Activated T-helper 17 cell treated with anti-CD3 and anti-CD28 coated beads, Interleukin-2, amount 50 U/mL, for 72 hours (primary cell): ENCODE data around the gene EFCC1. TPM values are rescaled to one million over a fixed set of nuclear protein-coding genes. Genes with fewer than 3 reads are reported as not detected.
A peak's percentile ranks its signal among the peaks of the same experiment; 100 is the strongest.

ENCODE experiments used
- ATAC-seq: fragments of 150-1000 bp; cut with Tn5 transposase; replicated peaks from 2 replicates; pipeline ENCODE4 v1.10.0; 2021; ENCODE audit warnings: mild to moderate bottlenecking, moderate library complexity
- H3K27ac Mint-ChIP-seq: one replicate; pipeline ENCODE4 v1.8.0; 2022; ENCODE audit warnings: mixed read lengths
- H3K27me3 Mint-ChIP-seq: one replicate; pipeline ENCODE4 v1.8.0; 2022; ENCODE audit warnings: mixed read lengths
- H3K36me3 Mint-ChIP-seq: one replicate; pipeline ENCODE4 v1.8.0; 2022; ENCODE audit warnings: low read depth, mild to moderate bottlenecking, mixed read lengths
- H3K4me1 Mint-ChIP-seq: one replicate; pipeline ENCODE4 v1.8.0; 2022; ENCODE audit warnings: mixed read lengths
- H3K4me3 Mint-ChIP-seq: one replicate; pipeline ENCODE4 v1.8.0; 2022; ENCODE audit warnings: mild to moderate bottlenecking, mixed read lengths
- H3K9me3 Mint-ChIP-seq: one replicate; pipeline ENCODE4 v1.8.0; 2022; ENCODE audit warnings: mixed read lengths
- total RNA-seq, 2 donors: library from RNA; stranded (reverse); gene quantifications; one replicate each; pipeline ENCODE4 v1.2.3, GENCODE V29; 2022

Gene EFCC1
- total RNA-seq, 2 donors from 2014 or later, result not detected

DNA sequence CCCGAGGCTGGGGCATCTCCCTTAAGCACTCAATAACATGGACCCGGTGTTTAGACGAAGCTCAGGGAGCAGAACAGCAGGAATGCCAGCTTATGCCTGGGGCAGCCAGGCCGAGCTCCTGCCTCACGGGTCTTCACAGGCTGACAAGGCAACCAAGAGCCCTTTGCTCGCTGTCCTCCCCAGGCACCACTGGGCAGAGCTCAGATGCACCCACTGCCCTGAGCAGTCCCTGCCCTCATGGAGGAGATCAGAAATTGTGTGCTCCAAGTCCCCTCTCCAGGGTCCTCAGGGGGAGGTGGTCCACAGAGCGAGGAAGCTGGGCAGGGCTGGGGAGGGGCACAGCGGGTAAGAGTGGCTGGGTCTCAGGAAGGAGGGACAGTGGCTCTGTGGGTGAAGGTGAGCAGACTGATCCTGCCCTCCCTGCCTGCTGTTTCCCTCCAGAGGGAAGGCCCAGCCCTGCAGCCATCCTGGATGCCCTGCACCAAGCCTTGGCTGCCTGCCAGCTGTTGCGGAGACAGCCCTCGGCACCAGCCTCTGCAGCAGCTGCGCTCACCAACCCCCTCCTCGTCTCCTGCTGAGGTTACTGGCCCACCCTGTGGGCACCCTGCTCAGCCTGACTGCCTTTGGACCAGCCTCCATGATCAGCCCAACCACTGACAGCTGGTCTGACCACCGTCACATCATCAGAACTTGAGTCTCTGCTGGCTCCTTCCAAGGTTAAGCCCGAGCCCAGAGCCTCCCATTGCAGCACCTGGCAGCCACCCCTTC, 38.4 kb downstream of the EFCC1 start:
- Mint-ChIP-seq H3K36me3 (no peaks in the 10 kb centered on the region), H3K27ac (no peak overlapping the region), H3K4me3 (no peak overlapping the region), H3K4me1 (no peaks in the 10 kb centered on the region), H3K9me3 (no peaks in the 10 kb centered on the region), H3K27me3 (no peaks in the 10 kb centered on the region)
- ATAC-seq, result no peak

DNA sequence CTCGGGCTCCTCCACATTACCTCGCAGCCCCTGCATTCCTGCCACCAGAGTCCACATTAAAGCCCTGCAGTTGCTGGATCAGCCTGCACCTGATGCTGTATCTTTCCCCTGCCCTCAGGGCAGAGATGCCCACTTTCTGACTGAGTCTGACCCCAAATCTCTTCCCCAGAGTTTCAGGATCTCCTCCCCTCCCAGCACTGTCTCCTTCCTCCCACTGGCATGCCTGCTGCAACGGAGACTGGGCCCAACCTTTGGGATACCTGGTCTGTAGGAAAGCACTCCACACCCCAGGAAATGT, 38.9 kb downstream of the EFCC1 start:
- Mint-ChIP-seq H3K27me3 (no peaks in the 10 kb centered on the region), H3K4me3 (no peak overlapping the region), H3K4me1 (no peaks in the 10 kb centered on the region), H3K9me3 (no peaks in the 10 kb centered on the region), H3K36me3 (no peaks in the 10 kb centered on the region), H3K27ac (no peak overlapping the region)
- ATAC-seq, result no peak

GRCh38 chr3:129040579-129041300, 39.6 kb downstream of the EFCC1 start:
- Mint-ChIP-seq H3K4me1 (no peaks in the 10 kb centered on the region), H3K36me3 (no peaks in the 10 kb centered on the region), H3K27ac (no peak overlapping the region), H3K9me3 (no peaks in the 10 kb centered on the region), H3K4me3 (no peak overlapping the region), H3K27me3 (no peaks in the 10 kb centered on the region)
- no peak for ATAC-seq

GRCh38 chr3:129045675-129046036, 44.6 kb downstream of the EFCC1 start:
- peak overlapping the region; percentile 33 for H3K27ac Mint-ChIP-seq
- H3K4me3 Mint-ChIP-seq, result peak overlapping the region; percentile 59
- ATAC-seq, result peak; percentile 91
- H3K4me1 Mint-ChIP-seq, result no peaks in the 10 kb centered on the region
- H3K9me3 Mint-ChIP-seq, result no peaks in the 10 kb centered on the region
- no peaks in the 10 kb centered on the region for H3K27me3 Mint-ChIP-seq
- H3K36me3 Mint-ChIP-seq, result no peaks in the 10 kb centered on the region

DNA sequence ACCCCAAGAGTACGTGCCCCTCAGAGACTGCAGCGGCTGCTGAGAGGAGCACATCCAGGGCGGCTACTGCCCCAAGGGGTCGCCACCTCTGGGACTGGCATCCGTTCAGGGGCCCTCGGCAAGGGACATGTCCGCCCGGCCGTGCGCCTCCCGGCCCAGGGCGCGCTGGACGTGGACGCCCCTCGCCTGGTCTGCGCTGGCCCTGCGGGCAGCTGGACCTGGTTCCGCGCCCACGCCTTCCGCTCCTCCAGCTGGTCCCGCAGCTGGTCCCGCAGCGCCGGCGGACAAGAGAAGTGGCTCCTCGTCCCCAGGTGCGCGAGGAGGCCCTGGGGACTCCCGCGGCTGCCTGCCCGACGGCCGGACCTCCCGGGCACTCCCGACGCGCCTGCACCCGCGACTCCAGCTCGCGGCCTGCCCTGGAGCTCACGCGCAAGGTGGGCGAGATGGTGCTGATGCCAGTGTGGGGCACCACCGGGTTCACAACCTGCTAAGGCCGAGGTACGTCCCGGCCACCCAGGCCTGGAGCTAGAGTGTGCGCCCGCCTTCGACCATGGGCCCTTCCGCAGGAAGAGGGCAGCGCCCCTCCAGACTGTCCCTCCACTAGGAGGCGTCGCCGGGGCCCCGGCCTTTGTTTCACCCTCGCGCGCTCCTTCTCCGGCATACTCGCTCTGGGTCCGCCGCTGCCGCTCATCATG, 45.1 kb downstream of the EFCC1 start:
- H3K36me3 Mint-ChIP-seq, result no peaks in the 10 kb centered on the region
- peak overlapping the region; percentile 59 for H3K4me3 Mint-ChIP-seq
- H3K27ac Mint-ChIP-seq, result no peak overlapping the region
- H3K9me3 Mint-ChIP-seq, result no peaks in the 10 kb centered on the region
- H3K27me3 Mint-ChIP-seq, result no peaks in the 10 kb centered on the region
- peak; percentile 65 for ATAC-seq
- no peaks in the 10 kb centered on the region for H3K4me1 Mint-ChIP-seq

DNA sequence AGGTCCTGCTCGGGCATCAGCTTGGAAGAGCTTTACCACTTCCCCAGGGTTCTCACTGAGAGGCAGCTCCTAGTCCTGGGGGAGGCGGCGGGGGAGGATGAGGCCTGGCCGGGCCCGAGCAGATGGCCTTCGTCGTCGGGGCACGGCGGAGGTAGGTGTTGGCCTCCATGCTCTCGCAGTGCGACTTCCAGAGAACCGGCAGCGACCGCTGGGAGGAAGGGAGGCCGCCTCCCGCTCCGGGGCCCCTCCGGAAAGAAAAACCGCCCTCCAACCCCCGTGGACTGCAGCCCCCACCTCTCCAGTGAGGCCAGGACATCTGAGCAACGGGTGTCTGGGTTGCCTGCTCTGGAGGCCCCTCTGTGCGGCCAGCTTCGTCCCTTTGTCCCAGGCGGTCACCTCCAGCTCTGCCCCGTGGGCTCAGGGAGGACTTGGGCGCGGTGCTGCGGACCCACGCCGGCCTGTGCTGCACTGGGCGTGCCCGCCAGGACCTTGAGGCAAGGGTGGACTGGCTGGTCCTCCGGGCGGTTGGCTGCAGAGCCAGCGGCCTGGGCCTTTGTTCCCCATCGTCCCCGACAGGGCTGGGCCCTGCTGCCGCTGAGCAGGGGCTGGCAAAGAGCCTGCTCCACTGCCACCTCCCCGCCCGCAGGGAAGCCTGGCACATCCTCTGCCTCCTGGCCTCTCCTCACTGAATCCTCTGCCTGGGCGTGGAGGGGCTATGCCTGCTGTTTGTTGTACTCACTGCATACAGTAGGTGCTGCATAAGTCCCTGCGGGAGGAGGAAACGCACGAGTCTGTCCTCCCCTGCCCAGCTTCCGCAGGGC, 45.8 kb downstream of the EFCC1 start:
- Mint-ChIP-seq H3K27me3 (no peaks in the 10 kb centered on the region), H3K9me3 (no peaks in the 10 kb centered on the region), H3K36me3 (no peaks in the 10 kb centered on the region), H3K27ac (no peak overlapping the region), H3K4me3 (peak overlapping the region; percentile 59), H3K4me1 (no peaks in the 10 kb centered on the region)
- no peak for ATAC-seq

DNA sequence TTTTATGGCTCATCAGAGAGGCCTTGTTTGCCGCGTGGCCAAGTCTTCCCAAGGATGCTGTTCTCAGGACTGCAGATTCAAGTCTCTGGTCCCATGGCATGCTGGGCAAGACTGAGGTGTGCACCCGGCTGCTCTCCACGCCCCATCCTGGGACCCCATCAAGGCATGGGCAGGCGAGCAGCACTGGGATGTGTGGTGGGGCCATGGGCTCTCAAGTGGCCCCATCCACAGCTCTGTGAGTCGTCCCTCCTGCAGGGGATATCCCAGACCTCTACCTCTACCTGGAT, 46.4 kb downstream of the EFCC1 start:
- no peak for ATAC-seq
- H3K36me3 Mint-ChIP-seq, result no peaks in the 10 kb centered on the region
- no peak overlapping the region for H3K4me3 Mint-ChIP-seq
- no peak overlapping the region for H3K27ac Mint-ChIP-seq
- H3K9me3 Mint-ChIP-seq, result no peaks in the 10 kb centered on the region
- H3K4me1 Mint-ChIP-seq, result no peaks in the 10 kb centered on the region
- H3K27me3 Mint-ChIP-seq, result no peaks in the 10 kb centered on the region

GRCh38 chr3:129050556-129051295, 49.6 kb downstream of the EFCC1 start:
- no peak overlapping the region for H3K27ac Mint-ChIP-seq
- no peaks in the 10 kb centered on the region for H3K27me3 Mint-ChIP-seq

DNA sequence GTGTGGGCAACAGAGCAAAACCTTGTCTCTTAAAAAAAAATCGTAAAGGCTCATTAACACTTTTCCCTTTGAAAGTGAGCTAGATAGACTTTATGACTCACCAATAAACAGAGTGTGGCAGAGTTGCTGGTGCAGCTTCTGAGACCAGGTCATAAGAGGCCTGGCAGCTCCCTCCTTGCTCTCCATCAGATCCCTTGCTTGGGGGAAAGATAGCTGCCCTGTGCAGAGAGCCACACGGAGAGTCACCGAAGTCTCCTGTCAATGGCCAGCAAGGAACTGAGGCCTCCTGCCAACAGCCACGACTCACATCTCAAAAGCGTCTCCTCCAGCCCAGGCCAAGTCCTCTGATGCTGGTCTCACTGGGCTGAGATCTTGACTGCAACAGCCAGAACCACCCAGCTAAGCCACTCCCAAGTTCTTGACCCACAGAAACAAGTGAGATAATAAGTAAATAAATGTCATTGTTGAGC, 50.8 kb downstream of the EFCC1 start:
- Mint-ChIP-seq H3K27me3 (no peaks in the 10 kb centered on the region), H3K36me3 (no peaks in the 10 kb centered on the region), H3K9me3 (no peaks in the 10 kb centered on the region), H3K4me3 (no peak overlapping the region), H3K4me1 (peaks cover 8% of the 10 kb centered on the region), H3K27ac (no peak overlapping the region)
- ATAC-seq, result no peak

More at GRCh38 chr3:129050556-129051295, 49.6 kb downstream of the EFCC1 start:
- ATAC-seq, result no peak
- no peaks in the 10 kb centered on the region for H3K9me3 Mint-ChIP-seq
- H3K4me1 Mint-ChIP-seq, result peaks cover 8% of the 10 kb centered on the region
- H3K36me3 Mint-ChIP-seq, result no peaks in the 10 kb centered on the region
- no peak overlapping the region for H3K4me3 Mint-ChIP-seq

DNA sequence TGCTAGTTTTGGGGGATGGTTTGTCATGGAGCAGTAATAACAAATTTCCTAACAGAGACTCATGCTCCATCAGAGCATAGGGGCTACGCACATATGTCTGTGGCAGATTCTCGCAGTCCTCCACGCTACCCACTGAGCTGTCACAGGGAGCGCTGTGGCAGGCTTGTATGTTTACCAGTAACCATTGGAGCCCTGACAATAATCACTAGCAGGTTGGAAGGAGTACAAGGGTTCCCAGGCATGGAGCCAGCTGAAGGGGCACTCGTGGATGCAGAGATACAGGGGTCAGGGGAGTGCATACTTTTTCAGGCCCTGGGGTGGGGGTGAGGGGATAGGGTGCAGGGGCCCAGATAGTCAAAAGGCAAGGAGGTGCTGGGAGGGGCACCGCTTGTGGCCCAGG, 51.6 kb downstream of the EFCC1 start:
- no peaks in the 10 kb centered on the region for H3K27me3 Mint-ChIP-seq
- H3K36me3 Mint-ChIP-seq, result no peaks in the 10 kb centered on the region
- H3K9me3 Mint-ChIP-seq, result no peaks in the 10 kb centered on the region
- H3K4me3 Mint-ChIP-seq, result no peak overlapping the region
- ATAC-seq, result no peak
- no peak overlapping the region for H3K27ac Mint-ChIP-seq
- peaks cover 8% of the 10 kb centered on the region for H3K4me1 Mint-ChIP-seq

DNA sequence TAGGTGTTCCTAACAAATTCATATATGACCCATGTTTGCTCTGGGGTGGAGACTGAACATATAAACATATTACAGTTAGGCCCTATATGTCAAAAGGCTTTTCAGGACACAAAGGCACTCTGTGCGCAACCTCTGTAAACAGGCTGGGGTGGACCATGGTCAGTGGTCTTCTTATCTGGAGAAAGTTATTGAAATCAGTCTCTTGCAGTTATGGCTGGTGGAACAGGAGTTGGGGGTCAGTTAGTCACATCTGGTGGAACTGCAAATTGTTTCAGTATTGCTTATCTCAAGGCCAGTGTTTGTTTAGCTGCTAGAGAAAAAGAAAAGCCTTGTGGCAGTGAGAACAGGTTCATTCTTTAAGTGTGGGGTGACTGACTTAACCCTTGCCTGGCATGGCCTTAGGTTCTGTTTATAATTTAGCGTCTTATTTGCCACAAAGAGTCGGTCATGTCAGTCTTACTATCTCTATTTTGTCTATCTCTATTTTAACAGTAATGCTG, 53.6 kb downstream of the EFCC1 start:
- H3K4me1 Mint-ChIP-seq, result peaks cover 13% of the 10 kb centered on the region
- no peaks in the 10 kb centered on the region for H3K36me3 Mint-ChIP-seq

GRCh38 chr3:129056451-129057173, 55.5 kb downstream of the EFCC1 start:
- peak overlapping the region; percentile 40 for H3K27ac Mint-ChIP-seq
- H3K27me3 Mint-ChIP-seq, result no peaks in the 10 kb centered on the region
- H3K9me3 Mint-ChIP-seq, result no peaks in the 10 kb centered on the region

More for the DNA sequence above, 53.6 kb downstream of the EFCC1 start:
- H3K27ac Mint-ChIP-seq, result peak overlapping the region; percentile 48
- ATAC-seq, result no peak
- H3K4me3 Mint-ChIP-seq, result no peak overlapping the region
- H3K27me3 Mint-ChIP-seq, result no peaks in the 10 kb centered on the region
- no peaks in the 10 kb centered on the region for H3K9me3 Mint-ChIP-seq

GRCh38 chr3:129057249-129057648, 56.1 kb downstream of the EFCC1 start:
- H3K36me3 Mint-ChIP-seq, result no peaks in the 10 kb centered on the region
- H3K4me1 Mint-ChIP-seq, result peaks cover 13% of the 10 kb centered on the region
- ATAC-seq, result no peak
- no peaks in the 10 kb centered on the region for H3K27me3 Mint-ChIP-seq
- H3K27ac Mint-ChIP-seq, result peak overlapping the region; percentile 40
- no peaks in the 10 kb centered on the region for H3K9me3 Mint-ChIP-seq
- H3K4me3 Mint-ChIP-seq, result no peak overlapping the region

More at GRCh38 chr3:129056451-129057173, 55.5 kb downstream of the EFCC1 start:
- Mint-ChIP-seq H3K4me1 (peaks cover 13% of the 10 kb centered on the region), H3K4me3 (no peak overlapping the region), H3K36me3 (no peaks in the 10 kb centered on the region)
- ATAC-seq, result no peak
